A549 (cell line): ENCODE data around the gene C1orf105. TPM values are rescaled to one million over a fixed set of nuclear protein-coding genes. Genes with fewer than 3 reads are reported as not detected.

ENCODE experiments used
- ATAC-seq, 2 experiments: fragments of 200-7000 bp in 1 of 2; fragments of >200 bp in 1 of 2; cut with Nextera tagmentation in 1 of 2; cut with Tn5 transposase in 1 of 2; 3 replicates each; pipeline versions ENCODE4 v1.8.0 to v1.9.1; 2018 to 2020; ENCODE audit warnings: mild to moderate bottlenecking in 1 of 2, moderate library complexity in 1 of 2
- CTCF ChIA-PET: fragments of 300-600 bp; sonication (Branson Sonifier 250); formaldehyde crosslinking; extraction: SDS; loops from one replicate; lab custom pipeline; 2021; ENCODE audit warnings: antibody characterized with exemption, inconsistent platforms; lab: Yijun Ruan, JAX
- POLR2A ChIA-PET: fragments of 350-600 bp; formaldehyde crosslinking; extraction: SDS; loops from one replicate; lab custom pipeline; 2021; ENCODE audit warnings: antibody characterized with exemption, inconsistent platforms; lab: Yijun Ruan, JAX
- DNase-seq, 2 experiments: peaks; one replicate each; pipeline versions ENCODE4 v3.0.0 to v3.0.0-alpha.2; 2011 to 2016; ENCODE audit warnings: low read depth in 1 of 2, low spot score in 1 of 2
- FAIRE-seq: peaks from 2 replicates; lab custom pipeline; 2011; peaks lifted over from hg19 to GRCh38; lab: Jason Lieb, UNC
- H3K27ac ChIP-seq, 2 experiments: fragments of >200 bp; sonication (Bioruptor Twin); formaldehyde crosslinking; 3 replicates each; pipeline ENCODE4 v1.5.1; 2016 to 2017
- H3K4me1 ChIP-seq: fragments of >200 bp; sonication (Bioruptor Twin); formaldehyde crosslinking; 3 replicates; pipeline ENCODE4 v1.6.1; 2016
- H3K4me2 ChIP-seq: fragments of >200 bp; sonication (Bioruptor Twin); formaldehyde crosslinking; 3 replicates; pipeline ENCODE4 v1.6.1; 2016
- H3K4me3 ChIP-seq: fragments of >200 bp; sonication (Bioruptor Twin); formaldehyde crosslinking; 3 replicates; pipeline ENCODE4 v1.5.1; 2016
- H3K9me3 ChIP-seq: fragments of >200 bp; sonication (Bioruptor Twin); formaldehyde crosslinking; 3 replicates; pipeline ENCODE4 v1.6.1; 2016
- EHMT2 ChIP-seq: fragments of 200-600 bp; sonication (generic); IDR thresholded peaks from 2 replicates; pipeline ENCODE4 v1.6.1; 2016; ENCODE audit warnings: antibody characterized with exemption, low read depth, mild to moderate bottlenecking, moderate library complexity
- EP300 ChIP-seq, 2 experiments: fragments of >200 bp; sonication (Bioruptor Twin); formaldehyde crosslinking; IDR thresholded peaks; 2 replicates in 1 of 2; 3 replicates in 1 of 2; pipeline ENCODE4 v1.6.1; 2016 to 2017
- FOSL2 ChIP-seq, 2 experiments: fragments of 450-650 bp in 1 of 2; fragments of >200 bp in 1 of 2; sonication (Bioruptor Twin) in 1 of 2; formaldehyde crosslinking; IDR thresholded peaks; 2 replicates each; pipeline versions ENCODE4 v1.5.0 to v1.6.1; 2016 to 2020; ENCODE audit warnings: mild to moderate bottlenecking in 1 of 2, moderate library complexity in 1 of 2
- GATA3 ChIP-seq: IDR thresholded peaks from 2 replicates; pipeline ENCODE4 v1.6.1; 2012; ENCODE audit warnings: borderline replicate concordance
- HOXB13 ChIP-seq: fragments of 250-450 bp; sonication (Bioruptor Pico); IDR thresholded peaks from 2 replicates; pipeline ENCODE4 v1.5.0; 2020; ENCODE audit warnings: low read depth, mild to moderate bottlenecking, moderate library complexity
- JUN ChIP-seq, 2 experiments: fragments of >200 bp; sonication (Bioruptor Twin); formaldehyde crosslinking; IDR thresholded peaks; 2 replicates in 1 of 2; 3 replicates in 1 of 2; pipeline ENCODE4 v1.6.1; 2016 to 2017
- JUNB ChIP-seq: fragments of >200 bp; sonication (Bioruptor Twin); formaldehyde crosslinking; IDR thresholded peaks from 2 replicates; pipeline ENCODE4 v1.6.1; 2016
- MAX ChIP-seq: IDR thresholded peaks from 2 replicates; pipeline ENCODE4 v1.6.1; 2012
- RAD21 ChIP-seq, 2 experiments: fragments of >200 bp in 1 of 2; sonication (Bioruptor Twin) in 1 of 2; formaldehyde crosslinking in 1 of 2; IDR thresholded peaks in 1 of 2; conservative IDR thresholded peaks in 1 of 2; 2 replicates in 1 of 2; 3 replicates in 1 of 2; pipeline ENCODE4 v1.6.1; 2012 to 2018; ENCODE audit warnings: inconsistent platforms in 1 of 2
- RNF2 ChIP-seq: fragments of 200-600 bp; sonication (generic); IDR thresholded peaks from 2 replicates; pipeline ENCODE4 v1.6.1; 2016; ENCODE audit warnings: low read depth, mild to moderate bottlenecking, antibody characterized with exemption, moderate library complexity, borderline replicate concordance
- SMC3 ChIP-seq: fragments of >200 bp; sonication (Bioruptor Twin); formaldehyde crosslinking; IDR thresholded peaks from 3 replicates; pipeline ENCODE4 v1.6.1; 2018; ENCODE audit warnings: inconsistent platforms
- TFCP2L1 ChIP-seq: fragments of 250-450 bp; sonication (Bioruptor Pico); IDR thresholded peaks from 2 replicates; pipeline ENCODE4 v1.5.0; 2021; ENCODE audit warnings: mild to moderate bottlenecking
- ZC3H11A ChIP-seq: fragments of 450-650 bp; IDR thresholded peaks from 2 replicates; pipeline ENCODE4 v1.6.1; 2014; ENCODE audit warnings: antibody characterized with exemption, mild to moderate bottlenecking
- WGBS: methylation state at CpG from one replicate; pipeline ENCODE4 v1.1.6; 2017; ENCODE audit errors: missing lambda C conversion rate; 5-methylcytosine and 5-hydroxymethylcytosine counted together
- polyA plus RNA-seq, 4 experiments: library from polyadenylated mRNA; depleted of rRNA in 3 of 4; stranded (reverse); fragments of >200 nt; fragmentation: RNase III in 1 of 4; extraction: RNeasy Plus Mini Kit Qiagen cat#74134 plus additional on column Dnase treatment in 1 of 4; gene quantifications; 2 replicates in 3 of 4; 3 replicates in 1 of 4; pipeline ENCODE4 v1.2.3, GENCODE V29; 2011 to 2017
- TF ChIP-seq, protein P1 (sequence below): fragments of 150-350 bp; IDR thresholded peaks from 2 replicates; pipeline ENCODE4 v1.6.1; 2014; ENCODE audit warnings: low read depth, mild to moderate bottlenecking, low read length
- TF ChIP-seq, protein P2 (sequence below): fragments of >200 bp; sonication (Bioruptor Twin); formaldehyde crosslinking; IDR thresholded peaks from 3 replicates; pipeline ENCODE4 v1.5.1; 2016
- TF ChIP-seq, protein P3 (sequence below): fragments of >200 bp; sonication (Bioruptor Twin); formaldehyde crosslinking; IDR thresholded peaks from 2 replicates; pipeline ENCODE4 v1.6.1; 2016

Gene C1orf105
- polyA plus RNA-seq, 2 of the 4 experiments (the other 2 are of a cell fraction) = 0.40 TPM; not detected in 1

DNA sequence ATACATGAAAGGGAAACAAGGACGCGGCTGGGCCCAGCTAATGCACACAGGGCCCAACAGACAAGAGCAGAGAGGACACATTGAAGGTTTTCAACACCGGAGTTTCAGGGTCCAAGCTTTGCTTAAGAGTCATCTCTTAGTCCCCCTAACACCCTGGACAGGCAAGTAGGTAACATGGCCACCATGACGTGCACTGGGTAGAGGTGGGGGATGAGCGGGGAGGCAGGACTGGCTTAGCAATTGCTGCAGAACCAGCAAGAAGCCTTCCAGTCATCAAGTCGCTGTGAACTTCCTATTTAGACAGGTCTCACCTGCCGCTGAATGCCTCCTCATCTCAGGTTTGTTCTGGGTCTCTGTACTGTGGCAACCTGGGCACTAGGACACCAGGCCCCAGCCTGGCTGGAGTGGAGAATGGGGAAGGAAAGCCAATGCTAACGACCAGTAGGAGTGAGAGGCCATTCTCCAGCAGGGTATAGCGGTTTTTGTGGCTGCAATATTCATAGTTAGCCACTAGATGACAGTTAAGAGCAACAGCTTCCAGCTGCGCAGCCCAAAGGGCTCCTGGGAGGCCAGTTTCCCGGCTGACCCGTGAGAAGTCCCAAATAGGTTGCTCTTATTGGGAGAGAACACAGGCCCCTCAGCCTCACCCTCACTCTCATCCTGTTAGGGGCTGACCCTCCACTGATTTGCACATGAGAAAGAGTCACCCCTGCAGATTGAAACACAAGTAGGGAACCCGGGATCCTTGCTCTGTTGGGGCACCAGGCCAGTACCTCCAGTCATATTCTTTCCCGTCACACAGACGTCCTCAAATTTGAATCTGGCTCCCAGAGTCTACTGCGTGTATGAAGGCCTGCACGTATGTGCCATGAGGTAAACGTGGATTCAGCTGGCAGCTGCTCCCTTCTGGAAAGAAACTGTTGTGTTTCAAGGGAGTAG is 29.4 kb downstream of the C1orf105 start:
- peak; percentile 82 to 94 for ATAC-seq
- H3K4me2 ChIP-seq = peak overlapping the region; percentile 64
- POLR2A ChIA-PET = interaction anchor here (4.2 kb wide), 1 partner anchor 82 kb away, joined by 36 read pairs; the partner anchor contains the start of gene SUCO
- H3K27ac ChIP-seq = peak overlapping the region; percentile 77 to 90
- peak; percentile 70 to 85 for DNase-seq
- CTCF ChIA-PET = interaction anchor here (0.5 to 7.1 kb wide), 27 partner anchors 9 to 1283 kb away, joined by 3 to 62 read pairs (median 4); partner anchors contain the start of gene SUCO
- H3K9me3 ChIP-seq = no peaks in the 10 kb centered on the region
- TF ChIP-seq RAD21 (conservative IDR thresholded peaks at IDR 0.05 in 1 of 2, IDR thresholded peaks at IDR 0.05 in 1 of 2) (peak; percentile 91 to 92), JUN (IDR thresholded peaks at IDR 0.05) (peak; percentile 0 to 7; a peak in 2 of 5 replicates), JUNB (no peak), SMC3 (peak; percentile 91), HOXB13 (0 out of 2 replicates have a peak, but pooled peaks have one; percentile 12), MAX (0 out of 2 replicates have a peak, but pooled peaks have one; percentile 23)
- TF ChIP-seq, protein P1, sequence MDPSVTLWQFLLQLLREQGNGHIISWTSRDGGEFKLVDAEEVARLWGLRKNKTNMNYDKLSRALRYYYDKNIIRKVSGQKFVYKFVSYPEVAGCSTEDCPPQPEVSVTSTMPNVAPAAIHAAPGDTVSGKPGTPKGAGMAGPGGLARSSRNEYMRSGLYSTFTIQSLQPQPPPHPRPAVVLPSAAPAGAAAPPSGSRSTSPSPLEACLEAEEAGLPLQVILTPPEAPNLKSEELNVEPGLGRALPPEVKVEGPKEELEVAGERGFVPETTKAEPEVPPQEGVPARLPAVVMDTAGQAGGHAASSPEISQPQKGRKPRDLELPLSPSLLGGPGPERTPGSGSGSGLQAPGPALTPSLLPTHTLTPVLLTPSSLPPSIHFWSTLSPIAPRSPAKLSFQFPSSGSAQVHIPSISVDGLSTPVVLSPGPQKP = no peak
- TF ChIP-seq, protein P2, sequence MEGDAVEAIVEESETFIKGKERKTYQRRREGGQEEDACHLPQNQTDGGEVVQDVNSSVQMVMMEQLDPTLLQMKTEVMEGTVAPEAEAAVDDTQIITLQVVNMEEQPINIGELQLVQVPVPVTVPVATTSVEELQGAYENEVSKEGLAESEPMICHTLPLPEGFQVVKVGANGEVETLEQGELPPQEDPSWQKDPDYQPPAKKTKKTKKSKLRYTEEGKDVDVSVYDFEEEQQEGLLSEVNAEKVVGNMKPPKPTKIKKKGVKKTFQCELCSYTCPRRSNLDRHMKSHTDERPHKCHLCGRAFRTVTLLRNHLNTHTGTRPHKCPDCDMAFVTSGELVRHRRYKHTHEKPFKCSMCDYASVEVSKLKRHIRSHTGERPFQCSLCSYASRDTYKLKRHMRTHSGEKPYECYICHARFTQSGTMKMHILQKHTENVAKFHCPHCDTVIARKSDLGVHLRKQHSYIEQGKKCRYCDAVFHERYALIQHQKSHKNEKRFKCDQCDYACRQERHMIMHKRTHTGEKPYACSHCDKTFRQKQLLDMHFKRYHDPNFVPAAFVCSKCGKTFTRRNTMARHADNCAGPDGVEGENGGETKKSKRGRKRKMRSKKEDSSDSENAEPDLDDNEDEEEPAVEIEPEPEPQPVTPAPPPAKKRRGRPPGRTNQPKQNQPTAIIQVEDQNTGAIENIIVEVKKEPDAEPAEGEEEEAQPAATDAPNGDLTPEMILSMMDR = peak; percentile 88
- 25% methylated on average over 18 of the region's 18 CpGs for WGBS
- FAIRE-seq = no peak
- peaks cover 71% of the 10 kb centered on the region for H3K4me1 ChIP-seq
- no peak overlapping the region for H3K4me3 ChIP-seq

- DNase-seq (peak in 1 of 2 experiments; percentile 12), FAIRE-seq (no peak), ATAC-seq (peak; percentile 15 to 16; a peak in 4 of 6 replicates)
- POLR2A ChIA-PET = interaction anchor here (4.2 kb wide), 1 partner anchor 82 kb away, joined by 36 read pairs; the partner anchor contains the start of gene SUCO
- WGBS = 28% methylated on average over 6 of the region's 7 CpGs
- TF ChIP-seq TFCP2L1 (CRISPR knock-in tag) (no peak), MAX (0 out of 2 replicates have a peak, but pooled peaks have one; percentile 1), EHMT2 (no peak)
- H3K4me2 ChIP-seq = peak overlapping the region; percentile 64
- no peaks in the 10 kb centered on the region for H3K9me3 ChIP-seq
- no peak overlapping the region for H3K4me3 ChIP-seq
- peak overlapping the region; percentile 77 to 90 for H3K27ac ChIP-seq
- CTCF ChIA-PET = interaction anchor here (0.5 to 7.1 kb wide), 25 partner anchors 8 to 1282 kb away, joined by 3 to 62 read pairs (median 4); partner anchors contain the start of gene SUCO
- H3K4me1 ChIP-seq = peaks cover 71% of the 10 kb centered on the region
Observed at GRCh38 chr1:172450524-172450885, 30.0 kb downstream of the C1orf105 start.

DNA sequence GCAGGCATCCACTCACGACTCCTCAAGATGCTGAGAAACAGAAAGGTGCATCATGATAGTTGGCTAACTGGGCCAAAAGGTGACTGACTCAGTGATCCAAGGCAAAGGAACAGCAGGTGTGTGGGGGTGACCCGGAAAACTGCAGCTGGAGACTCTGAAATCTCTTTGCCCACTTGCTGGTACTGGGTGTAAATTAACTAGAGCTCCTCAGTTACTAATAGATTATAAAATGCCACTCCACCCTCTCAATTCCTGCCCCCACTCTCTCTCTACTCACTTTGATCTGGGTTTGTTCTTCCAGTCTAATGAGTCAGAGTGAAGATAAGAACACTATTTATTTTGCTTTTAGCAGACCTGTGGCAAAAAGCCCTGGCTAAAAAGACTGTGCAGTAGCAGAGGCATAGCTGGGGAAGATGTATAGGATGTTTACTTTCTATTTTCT is 30.5 kb downstream of the C1orf105 start:
- H3K4me1 ChIP-seq = peaks cover 71% of the 10 kb centered on the region
- FAIRE-seq = no peak
- peak overlapping the region; percentile 64 for H3K4me2 ChIP-seq
- H3K4me3 ChIP-seq = no peak overlapping the region
- ATAC-seq = peak in 1 of 2 experiments; percentile 12; a peak in 2 of 6 replicates
- POLR2A ChIA-PET = interaction anchor here (0.7 to 4.2 kb wide), 2 partner anchors 81 to 1417 kb away, joined by 3 to 36 read pairs; partner anchors contain the start of genes GAS5 and SUCO
- no peak for TF ChIP-seq EHMT2
- TF ChIP-seq, protein P3, sequence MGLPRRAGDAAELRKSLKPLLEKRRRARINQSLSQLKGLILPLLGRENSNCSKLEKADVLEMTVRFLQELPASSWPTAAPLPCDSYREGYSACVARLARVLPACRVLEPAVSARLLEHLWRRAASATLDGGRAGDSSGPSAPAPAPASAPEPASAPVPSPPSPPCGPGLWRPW = no peak
- TF ChIP-seq RNF2 = no peak
- TF ChIP-seq SMC3 = peak; percentile 33
- peak in 1 of 2 experiments; percentile 34; a peak in 1 of 5 replicates for TF ChIP-seq JUN (IDR thresholded peaks at IDR 0.05)
- TF ChIP-seq RAD21 (conservative IDR thresholded peaks at IDR 0.05 in 1 of 2, IDR thresholded peaks at IDR 0.05 in 1 of 2) = peak in 1 of 2 experiments; percentile 32; a peak in 2 of 5 replicates
- TF ChIP-seq EP300 (IDR thresholded peaks at IDR 0.05) = peak in 1 of 2 experiments; percentile 44; a peak in 2 of 5 replicates
- peak; percentile 74 for TF ChIP-seq GATA3
- TF ChIP-seq ZC3H11A = no peak
- TF ChIP-seq FOSL2 (IDR thresholded peaks at IDR 0.05) = peak; percentile 68
- peak; percentile 65 for TF ChIP-seq FOSL2 (CRISPR knock-in tag; IDR thresholded peaks at IDR 0.05)
- TF ChIP-seq JUNB = peak; percentile 78
- TF ChIP-seq, all 56 proteins: peak for 7
- Histone ChIP-seq H3K9me3 (no peaks in the 10 kb centered on the region), H3K27ac (peak overlapping the region; percentile 77 to 90)
- peak; percentile 19 to 28 for DNase-seq
- CTCF ChIA-PET = interaction anchor here (0.6 to 7.1 kb wide), 16 partner anchors 10 to 1070 kb away, joined by 3 to 62 read pairs (median 6); partner anchors contain the start of gene SUCO
- WGBS = 4% methylated on average over 2 of the region's 2 CpGs
